GM23338 (cell line): ENCODE results near the gene NXPE3. TPM values are rescaled to one million over a fixed set of nuclear protein-coding genes. Genes with fewer than 3 reads are reported as not detected.

Source experiments
- ATAC-seq: fragments of 200-7000 bp; cut with Tn5 transposase; 3 replicates; pipeline ENCODE4 v1.9.1; 2020
- DNase-seq: peaks from one replicate; pipeline ENCODE4 v3.0.0-alpha.2; 2015; ENCODE audit warnings: low spot score
- H2AFZ ChIP-seq: fragments of 200-600 bp; sonication (generic); 2 replicates; pipeline ENCODE4 v1.8.0; 2016; ENCODE audit warnings: antibody characterized with exemption, mild to moderate bottlenecking, moderate library complexity
- H3F3A ChIP-seq: fragments of 200-600 bp; sonication (generic); replicated peaks from 2 replicates; pipeline ENCODE4 v1.8.0; 2017; ENCODE audit warnings: antibody characterized with exemption, mixed run types, low read depth
- H3K27ac ChIP-seq: fragments of 200-600 bp; sonication (generic); 2 replicates; pipeline ENCODE4 v1.6.1; 2016; ENCODE audit warnings: low read depth
- H3K27me3 ChIP-seq: fragments of 200-600 bp; sonication (generic); 2 replicates; pipeline ENCODE4 v1.8.0; 2016; ENCODE audit warnings: mild to moderate bottlenecking, mixed run types, moderate library complexity; ENCODE audit not compliant: insufficient read depth
- H3K36me3 ChIP-seq: fragments of 200-600 bp; sonication (generic); 2 replicates; pipeline ENCODE4 v1.8.0; 2016; ENCODE audit warnings: mild to moderate bottlenecking; ENCODE audit not compliant: insufficient read depth
- H3K4me1 ChIP-seq: fragments of 200-600 bp; sonication (generic); 2 replicates; pipeline ENCODE4 v1.8.0; 2016; ENCODE audit warnings: mild to moderate bottlenecking, moderate library complexity; ENCODE audit not compliant: insufficient read depth
- H3K4me2 ChIP-seq: fragments of 200-600 bp; sonication (generic); 2 replicates; pipeline ENCODE4 v1.7.1; 2017; ENCODE audit warnings: mixed run types
- H3K4me3 ChIP-seq: fragments of 200-600 bp; sonication (generic); 2 replicates; pipeline ENCODE4 v1.6.1; 2016; ENCODE audit warnings: mixed run types
- H3K79me2 ChIP-seq: fragments of 200-600 bp; sonication (generic); replicated peaks from 2 replicates; pipeline ENCODE4 v1.8.0; 2017; ENCODE audit warnings: mild to moderate bottlenecking; ENCODE audit not compliant: insufficient read depth
- H3K9me2 ChIP-seq: fragments of 200-600 bp; sonication (generic); 2 replicates; pipeline ENCODE4 v1.8.0; 2017; ENCODE audit not compliant: insufficient read depth
- H4K20me1 ChIP-seq: fragments of 200-600 bp; sonication (generic); replicated peaks from 2 replicates; pipeline ENCODE4 v1.8.0; 2017; ENCODE audit warnings: mild to moderate bottlenecking; ENCODE audit not compliant: insufficient read depth
- H3K27ac Mint-ChIP-seq: 2 replicates; pipeline ENCODE4 v1.8.0; 2020; ENCODE audit warnings: inconsistent platforms, mild to moderate bottlenecking, moderate library complexity, mixed read lengths
- H3K27me3 Mint-ChIP-seq: 3 replicates; pipeline ENCODE4 v1.8.0; 2022; ENCODE audit warnings: low read depth, mild to moderate bottlenecking, moderate library complexity, mixed read lengths, inconsistent platforms; ENCODE audit not compliant: insufficient read depth, poor library complexity
- H3K36me3 Mint-ChIP-seq: 3 replicates; pipeline ENCODE4 v1.8.0; 2021; ENCODE audit warnings: low read depth, mild to moderate bottlenecking, inconsistent platforms, moderate library complexity, mixed read lengths
- H3K4me1 Mint-ChIP-seq: 3 replicates; pipeline ENCODE4 v1.8.0; 2020; ENCODE audit warnings: mild to moderate bottlenecking, inconsistent platforms, mixed read lengths
- H3K4me3 Mint-ChIP-seq: 3 replicates; pipeline ENCODE4 v1.8.0; 2021; ENCODE audit warnings: moderate library complexity, mild to moderate bottlenecking, inconsistent platforms, mixed read lengths
- H3K9me3 Mint-ChIP-seq: 3 replicates; pipeline ENCODE4 v1.8.0; 2020; ENCODE audit warnings: moderate library complexity, mild to moderate bottlenecking, inconsistent platforms, mixed read lengths
- EZH2 ChIP-seq: fragments of 200-600 bp; sonication (generic); IDR thresholded peaks from one replicate; pipeline ENCODE4 v1.8.0; 2017; ENCODE audit warnings: antibody characterized with exemption, mild to moderate bottlenecking, low read depth; ENCODE audit not compliant: unreplicated experiment
- EZH2phosphoT487 ChIP-seq: fragments of 200-600 bp; sonication (generic); IDR thresholded peaks from one replicate; pipeline ENCODE4 v1.8.1; 2018; ENCODE audit warnings: antibody characterized with exemption; ENCODE audit not compliant: unreplicated experiment
- NANOG ChIP-seq: IDR thresholded peaks from 2 replicates; pipeline ENCODE4 v1.6.1; 2016; ENCODE audit warnings: antibody characterized with exemption, borderline replicate concordance
- ZNF114 ChIP-seq: fragments of 250-450 bp; sonication (Bioruptor Pico); IDR thresholded peaks from 2 replicates; pipeline ENCODE4 v1.5.0; 2020; ENCODE audit warnings: mild to moderate bottlenecking, moderate library complexity
- polyA plus RNA-seq: library from polyadenylated mRNA; unstranded; fragments of >200 nt; fragmentation: Nextera tagmentation; extraction: Ambion mirVana; gene quantifications from 2 replicates; pipeline ENCODE4 v1.2.1, GENCODE V29; 2016
- total RNA-seq: library from RNA; depleted of rRNA; stranded (reverse); fragments of >200 nt; shearing (Covaris generic); gene quantifications from 2 replicates; pipeline ENCODE4 v1.2.3, GENCODE V29; 2014
- TF ChIP-seq, protein P1 (sequence below): fragments of 250-450 bp; sonication (Bioruptor Pico); IDR thresholded peaks from 2 replicates; pipeline ENCODE4 v1.5.0; 2020; ENCODE audit warnings: mild to moderate bottlenecking, moderate library complexity
- TF ChIP-seq, protein P2 (sequence below), 2 experiments: fragments of 200-600 bp in 1 of 2; sonication (generic) in 1 of 2; conservative IDR thresholded peaks; 2 replicates each; pipeline versions ENCODE4 v1.5.1 to v1.6.1; 2016 to 2017; ENCODE audit warnings: antibody characterized with exemption in 2 of 2, low read depth in 2 of 2, mild to moderate bottlenecking in 2 of 2, moderate library complexity in 1 of 2

NXPE3 gene
- total and polyA plus RNA-seq, 2 experiments from 2014 or later: 13.3 to 20.8 TPM

DNA sequence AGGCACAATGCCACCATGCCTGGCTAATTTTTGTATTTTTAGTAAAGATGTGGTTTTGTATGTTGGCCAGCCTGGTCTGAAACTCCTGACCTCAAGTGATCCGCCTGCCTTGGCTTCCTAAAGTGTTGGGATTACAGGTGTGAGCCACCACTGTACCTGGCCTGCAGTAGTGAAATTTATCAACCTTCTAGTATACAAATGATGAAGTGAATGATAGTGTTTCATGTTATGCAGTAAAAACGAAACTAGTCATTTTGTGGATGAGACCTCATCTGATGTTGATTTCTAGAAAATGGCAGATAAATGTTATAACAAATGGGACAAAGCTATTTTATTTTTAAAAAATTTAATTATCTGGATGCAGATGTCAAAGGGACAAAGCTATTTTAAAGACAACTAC is 32.9 kb downstream of the NXPE3 start:
- H3F3A ChIP-seq: no peaks in the 10 kb centered on the region
- no peaks in the 10 kb centered on the region for H3K79me2 ChIP-seq
- TF ChIP-seq, protein P1, sequence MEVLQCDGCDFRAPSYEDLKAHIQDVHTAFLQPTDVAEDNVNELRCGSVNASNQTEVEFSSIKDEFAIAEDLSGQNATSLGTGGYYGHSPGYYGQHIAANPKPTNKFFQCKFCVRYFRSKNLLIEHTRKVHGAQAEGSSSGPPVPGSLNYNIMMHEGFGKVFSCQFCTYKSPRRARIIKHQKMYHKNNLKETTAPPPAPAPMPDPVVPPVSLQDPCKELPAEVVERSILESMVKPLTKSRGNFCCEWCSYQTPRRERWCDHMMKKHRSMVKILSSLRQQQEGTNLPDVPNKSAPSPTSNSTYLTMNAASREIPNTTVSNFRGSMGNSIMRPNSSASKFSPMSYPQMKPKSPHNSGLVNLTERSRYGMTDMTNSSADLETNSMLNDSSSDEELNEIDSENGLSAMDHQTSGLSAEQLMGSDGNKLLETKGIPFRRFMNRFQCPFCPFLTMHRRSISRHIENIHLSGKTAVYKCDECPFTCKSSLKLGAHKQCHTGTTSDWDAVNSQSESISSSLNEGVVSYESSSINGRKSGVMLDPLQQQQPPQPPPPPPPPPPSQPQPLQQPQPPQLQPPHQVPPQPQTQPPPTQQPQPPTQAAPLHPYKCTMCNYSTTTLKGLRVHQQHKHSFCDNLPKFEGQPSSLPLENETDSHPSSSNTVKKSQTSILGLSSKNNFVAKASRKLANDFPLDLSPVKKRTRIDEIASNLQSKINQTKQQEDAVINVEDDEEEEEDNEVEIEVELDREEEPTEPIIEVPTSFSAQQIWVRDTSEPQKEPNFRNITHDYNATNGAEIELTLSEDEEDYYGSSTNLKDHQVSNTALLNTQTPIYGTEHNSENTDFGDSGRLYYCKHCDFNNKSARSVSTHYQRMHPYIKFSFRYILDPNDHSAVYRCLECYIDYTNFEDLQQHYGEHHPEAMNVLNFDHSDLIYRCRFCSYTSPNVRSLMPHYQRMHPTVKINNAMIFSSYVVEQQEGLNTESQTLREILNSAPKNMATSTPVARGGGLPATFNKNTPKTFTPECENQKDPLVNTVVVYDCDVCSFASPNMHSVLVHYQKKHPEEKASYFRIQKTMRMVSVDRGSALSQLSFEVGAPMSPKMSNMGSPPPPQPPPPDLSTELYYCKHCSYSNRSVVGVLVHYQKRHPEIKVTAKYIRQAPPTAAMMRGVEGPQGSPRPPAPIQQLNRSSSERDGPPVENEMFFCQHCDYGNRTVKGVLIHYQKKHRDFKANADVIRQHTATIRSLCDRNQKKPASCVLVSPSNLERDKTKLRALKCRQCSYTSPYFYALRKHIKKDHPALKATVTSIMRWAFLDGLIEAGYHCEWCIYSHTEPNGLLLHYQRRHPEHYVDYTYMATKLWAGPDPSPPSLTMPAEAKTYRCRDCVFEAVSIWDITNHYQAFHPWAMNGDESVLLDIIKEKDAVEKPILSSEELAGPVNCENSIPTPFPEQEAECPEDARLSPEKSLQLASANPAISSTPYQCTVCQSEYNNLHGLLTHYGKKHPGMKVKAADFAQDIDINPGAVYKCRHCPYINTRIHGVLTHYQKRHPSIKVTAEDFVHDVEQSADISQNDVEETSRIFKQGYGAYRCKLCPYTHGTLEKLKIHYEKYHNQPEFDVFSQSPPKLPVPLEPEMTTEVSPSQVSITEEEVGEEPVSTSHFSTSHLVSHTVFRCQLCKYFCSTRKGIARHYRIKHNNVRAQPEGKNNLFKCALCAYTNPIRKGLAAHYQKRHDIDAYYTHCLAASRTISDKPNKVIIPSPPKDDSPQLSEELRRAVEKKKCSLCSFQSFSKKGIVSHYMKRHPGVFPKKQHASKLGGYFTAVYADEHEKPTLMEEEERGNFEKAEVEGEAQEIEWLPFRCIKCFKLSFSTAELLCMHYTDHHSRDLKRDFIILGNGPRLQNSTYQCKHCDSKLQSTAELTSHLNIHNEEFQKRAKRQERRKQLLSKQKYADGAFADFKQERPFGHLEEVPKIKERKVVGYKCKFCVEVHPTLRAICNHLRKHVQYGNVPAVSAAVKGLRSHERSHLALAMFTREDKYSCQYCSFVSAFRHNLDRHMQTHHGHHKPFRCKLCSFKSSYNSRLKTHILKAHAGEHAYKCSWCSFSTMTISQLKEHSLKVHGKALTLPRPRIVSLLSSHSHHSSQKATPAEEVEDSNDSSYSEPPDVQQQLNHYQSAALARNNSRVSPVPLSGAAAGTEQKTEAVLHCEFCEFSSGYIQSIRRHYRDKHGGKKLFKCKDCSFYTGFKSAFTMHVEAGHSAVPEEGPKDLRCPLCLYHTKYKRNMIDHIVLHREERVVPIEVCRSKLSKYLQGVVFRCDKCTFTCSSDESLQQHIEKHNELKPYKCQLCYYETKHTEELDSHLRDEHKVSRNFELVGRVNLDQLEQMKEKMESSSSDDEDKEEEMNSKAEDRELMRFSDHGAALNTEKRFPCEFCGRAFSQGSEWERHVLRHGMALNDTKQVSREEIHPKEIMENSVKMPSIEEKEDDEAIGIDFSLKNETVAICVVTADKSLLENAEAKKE (CRISPR knock-in tag): no peak
- no peaks in the 10 kb centered on the region for H3K27me3 ChIP-seq
- H3K4me2 ChIP-seq: no peak overlapping the region
- Mint-ChIP-seq H3K36me3 (peaks cover 2% of the 10 kb centered on the region; the same call in 1 of the 3 replicates), H3K27me3 (peaks cover 4% of the 10 kb centered on the region), H3K9me3 (no peaks in the 10 kb centered on the region), H3K4me3 (no peak overlapping the region), H3K27ac (no peak overlapping the region), H3K4me1 (peaks cover 14% of the 10 kb centered on the region; the same call in 2 of the 3 replicates)
- ATAC-seq (no peak), DNase-seq (no peak)
- no peak overlapping the region for H3K27ac ChIP-seq
- no peak overlapping the region for H3K4me3 ChIP-seq
- no peak overlapping the region for H2AFZ ChIP-seq
- H3K36me3 ChIP-seq: no peaks in the 10 kb centered on the region; the same call in 1 of the 2 replicates
- no peaks in the 10 kb centered on the region for H3K4me1 ChIP-seq
- no peaks in the 10 kb centered on the region for H4K20me1 ChIP-seq
- H3K9me2 ChIP-seq: no peaks in the 10 kb centered on the region

DNA sequence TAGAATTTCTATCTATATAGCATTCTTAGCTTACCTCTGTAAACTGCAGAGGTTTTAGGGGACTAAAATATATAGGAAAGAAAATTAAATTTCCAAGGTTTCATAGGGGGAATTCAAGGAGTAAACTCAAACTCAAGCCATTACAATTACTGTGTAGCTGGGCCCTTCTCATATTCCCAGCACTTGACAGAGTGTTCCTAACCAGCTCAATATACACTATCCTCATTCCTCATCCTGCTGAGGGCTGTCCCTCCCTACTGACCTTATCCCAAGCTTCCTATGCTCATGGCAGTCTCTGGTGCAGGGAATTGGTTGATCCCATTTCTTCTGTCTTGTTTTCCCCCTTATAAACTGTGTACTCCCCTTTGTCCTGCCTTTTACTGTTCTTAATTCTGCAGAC is 33.9 kb downstream of the NXPE3 start:
- no peak overlapping the region for H3K27ac Mint-ChIP-seq

More for the DNA sequence above, 33.9 kb downstream of the NXPE3 start:
- Mint-ChIP-seq H3K4me3 (no peak overlapping the region), H3K36me3 (no peaks in the 10 kb centered on the region), H3K4me1 (peaks cover 14% of the 10 kb centered on the region; the same call in 2 of the 3 replicates), H3K9me3 (no peaks in the 10 kb centered on the region), H3K27me3 (peaks cover 4% of the 10 kb centered on the region)
- Histone ChIP-seq H2AFZ (no peak overlapping the region), H3K36me3 (no peaks in the 10 kb centered on the region), H3K27ac (no peak overlapping the region; the same call in 1 of the 2 replicates), H4K20me1 (no peaks in the 10 kb centered on the region), H3K79me2 (no peaks in the 10 kb centered on the region), H3K4me1 (no peaks in the 10 kb centered on the region), H3K4me2 (no peak overlapping the region), H3K4me3 (no peak overlapping the region), H3F3A (no peaks in the 10 kb centered on the region), H3K27me3 (no peaks in the 10 kb centered on the region), H3K9me2 (no peaks in the 10 kb centered on the region)
- DNase-seq (no peak), ATAC-seq (peak; percentile 32; the same call in 1 of the 3 replicates)
- TF ChIP-seq ZNF114: no peak
- TF ChIP-seq EZH2: no peak
- TF ChIP-seq, protein P2, sequence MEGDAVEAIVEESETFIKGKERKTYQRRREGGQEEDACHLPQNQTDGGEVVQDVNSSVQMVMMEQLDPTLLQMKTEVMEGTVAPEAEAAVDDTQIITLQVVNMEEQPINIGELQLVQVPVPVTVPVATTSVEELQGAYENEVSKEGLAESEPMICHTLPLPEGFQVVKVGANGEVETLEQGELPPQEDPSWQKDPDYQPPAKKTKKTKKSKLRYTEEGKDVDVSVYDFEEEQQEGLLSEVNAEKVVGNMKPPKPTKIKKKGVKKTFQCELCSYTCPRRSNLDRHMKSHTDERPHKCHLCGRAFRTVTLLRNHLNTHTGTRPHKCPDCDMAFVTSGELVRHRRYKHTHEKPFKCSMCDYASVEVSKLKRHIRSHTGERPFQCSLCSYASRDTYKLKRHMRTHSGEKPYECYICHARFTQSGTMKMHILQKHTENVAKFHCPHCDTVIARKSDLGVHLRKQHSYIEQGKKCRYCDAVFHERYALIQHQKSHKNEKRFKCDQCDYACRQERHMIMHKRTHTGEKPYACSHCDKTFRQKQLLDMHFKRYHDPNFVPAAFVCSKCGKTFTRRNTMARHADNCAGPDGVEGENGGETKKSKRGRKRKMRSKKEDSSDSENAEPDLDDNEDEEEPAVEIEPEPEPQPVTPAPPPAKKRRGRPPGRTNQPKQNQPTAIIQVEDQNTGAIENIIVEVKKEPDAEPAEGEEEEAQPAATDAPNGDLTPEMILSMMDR (conservative IDR thresholded peaks at IDR 0.05; ENCODE audit: low read depth in 2 of 2): no peak
- no peak for TF ChIP-seq EZH2phosphoT487
- TF ChIP-seq NANOG: no peak
